Anterior cingulate cortex (tissue), 58 donors: Measurements from ENCODE around the gene TRAPPC8.
"Not testable (repeated sequence)": the region's sequence is repeated elsewhere in the genome, so short reads cannot be mapped to it uniquely, and the experiment has no call there.

Experiments used
- DNase-seq, 58 donors: peaks; one replicate each; lab custom pipeline; 2025; lab: John Stamatoyannopoulos, UW

The TRAPPC8 gene

GRCh38 chr18:31877900-31878299, 65.0 kb downstream of the TRAPPC8 start:
- no peak for DNase-seq

- DNase-seq, result no peak
Observed at GRCh38 chr18:31876707-31877106, 66.2 kb downstream of the TRAPPC8 start.

DNA sequence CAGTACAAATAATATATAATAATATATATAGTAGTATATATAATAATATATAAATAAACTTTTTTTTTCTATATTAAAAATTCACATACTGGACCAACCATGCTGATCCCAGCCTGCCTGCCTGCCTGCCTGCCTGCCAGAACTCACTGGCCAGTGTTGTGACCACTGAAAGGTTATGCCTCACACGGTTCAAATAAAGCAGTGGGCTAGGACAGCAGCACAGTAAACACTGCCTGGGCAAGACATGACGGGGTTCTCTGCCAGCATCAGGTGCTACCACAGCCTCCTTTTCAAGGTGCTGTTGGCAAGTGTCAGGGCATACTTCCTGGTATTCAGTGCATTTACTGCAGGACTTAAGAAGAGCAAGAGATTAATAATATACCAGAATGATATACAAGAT, 67.6 kb downstream of the TRAPPC8 start:
- DNase-seq, result no peak

- DNase-seq, result no peak
Observed at GRCh38 chr18:31863103-31863502, 79.8 kb downstream of the TRAPPC8 start.

- no peak for DNase-seq
Observed at GRCh38 chr18:31860488-31860887, 82.4 kb downstream of the TRAPPC8 start.

- no peak for DNase-seq
Observed at GRCh38 chr18:31857526-31858106, 85.3 kb downstream of the TRAPPC8 start.

GRCh38 chr18:31850844-31851243, 92.1 kb downstream of the TRAPPC8 start:
- DNase-seq, result no peak

DNA sequence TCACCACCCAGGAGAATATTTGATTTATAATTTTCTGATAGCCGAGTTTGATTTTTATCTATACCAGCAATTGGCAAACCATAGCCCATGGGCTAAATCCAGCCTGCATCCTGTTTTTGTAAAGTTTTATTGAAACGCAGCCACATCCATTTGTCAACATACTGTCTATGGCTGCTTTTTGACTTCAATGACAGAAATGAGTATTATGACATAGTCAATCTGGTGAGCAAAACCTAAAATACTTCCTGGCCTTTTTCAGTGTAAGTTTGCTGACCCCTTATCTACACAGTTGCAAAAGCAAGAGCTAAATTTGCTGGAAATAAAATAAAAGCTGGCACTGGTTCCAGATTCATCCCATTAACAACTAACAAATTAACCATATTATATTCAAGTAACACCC, 102.4 kb downstream of the TRAPPC8 start:
- DNase-seq, result no peak

GRCh38 chr18:31837879-31838278, 105.0 kb downstream of the TRAPPC8 start:
- no peak for DNase-seq

DNA sequence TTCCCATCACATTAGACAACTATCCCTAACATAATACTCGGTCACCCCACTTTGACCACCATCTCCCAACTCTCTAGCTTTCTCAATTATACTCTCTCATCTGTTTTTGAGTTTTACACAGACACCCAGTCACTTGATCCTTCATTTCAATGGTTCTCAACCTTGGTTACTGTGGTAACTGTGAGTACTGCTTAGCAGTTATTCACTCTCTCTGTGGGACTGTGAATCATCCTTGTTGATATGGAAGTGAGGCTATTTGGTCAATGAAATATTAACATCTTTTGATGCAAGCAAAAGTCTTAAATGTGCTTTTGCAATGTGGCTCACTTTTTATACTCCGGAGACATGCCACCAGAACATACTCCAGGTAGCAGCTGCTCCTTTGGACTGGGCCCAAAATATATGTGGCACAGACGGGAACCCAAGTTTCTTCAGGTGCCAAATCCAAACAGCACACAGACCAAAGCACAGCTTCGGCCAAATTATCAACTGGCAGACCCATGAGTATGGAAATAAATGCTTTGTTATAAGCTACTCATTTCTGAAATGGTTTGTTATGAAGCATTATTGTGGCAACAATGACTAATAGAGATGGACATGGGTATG, 107.3 kb downstream of the TRAPPC8 start:
- no peak for DNase-seq

DNA sequence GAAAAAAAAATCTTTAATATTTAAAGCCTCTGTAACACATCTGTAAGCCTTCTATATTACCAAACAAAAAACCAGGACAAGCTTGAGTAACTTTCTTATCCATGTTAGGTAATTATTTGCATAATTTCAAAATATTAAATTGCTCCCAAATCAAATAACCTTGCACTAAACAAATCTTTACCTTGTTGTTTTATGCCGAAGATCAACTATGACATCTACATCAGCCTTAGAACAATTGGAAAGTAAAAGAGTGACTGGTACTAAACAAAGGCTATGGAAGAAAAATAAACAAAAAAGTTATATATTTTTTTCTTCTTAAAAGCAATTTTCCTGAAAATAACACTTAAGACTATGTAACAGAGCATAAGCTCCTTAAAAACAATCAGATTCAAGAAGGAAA, 111.0 kb downstream of the TRAPPC8 start:
- no peak for DNase-seq

GRCh38 chr18:31830686-31831085, 112.2 kb downstream of the TRAPPC8 start:
- no peak for DNase-seq

GRCh38 chr18:31828613-31829012, 114.3 kb downstream of the TRAPPC8 start:
- no peak for DNase-seq

DNA sequence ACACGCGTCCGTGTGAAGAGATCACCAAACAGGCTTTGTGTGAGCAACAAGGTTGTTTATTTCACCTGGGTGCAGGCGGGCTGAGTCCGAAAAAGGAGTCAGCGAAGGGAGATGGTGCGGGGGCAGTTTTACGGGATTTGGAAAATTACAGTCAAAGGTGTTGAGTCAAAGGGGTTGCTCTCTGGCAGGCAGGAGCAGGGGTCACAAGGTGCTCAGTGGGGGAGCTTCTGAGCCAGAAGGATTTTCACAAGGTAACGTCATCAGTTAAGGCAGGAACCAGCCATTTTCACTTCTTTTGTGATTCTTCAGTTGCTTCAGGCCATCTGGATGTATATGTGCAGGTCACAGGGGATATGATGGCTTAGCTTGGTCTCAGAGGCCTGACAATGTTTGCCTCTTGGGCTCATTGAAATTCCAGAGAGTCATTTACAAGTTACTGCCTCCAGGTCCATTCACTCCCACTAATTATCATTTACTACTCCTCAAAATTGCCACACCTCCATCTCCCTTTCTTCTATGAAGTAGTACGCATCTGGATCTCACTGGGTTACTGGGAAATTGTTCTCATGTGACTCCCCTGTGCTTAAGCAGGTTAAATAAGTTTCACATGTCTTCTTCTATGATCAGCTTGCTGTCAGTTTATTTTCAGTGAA, 116.1 kb downstream of the TRAPPC8 start:
- not testable (repeated sequence) for DNase-seq

- DNase-seq, result no peak
Observed at GRCh38 chr18:31825772-31826171, 117.2 kb downstream of the TRAPPC8 start.

DNA sequence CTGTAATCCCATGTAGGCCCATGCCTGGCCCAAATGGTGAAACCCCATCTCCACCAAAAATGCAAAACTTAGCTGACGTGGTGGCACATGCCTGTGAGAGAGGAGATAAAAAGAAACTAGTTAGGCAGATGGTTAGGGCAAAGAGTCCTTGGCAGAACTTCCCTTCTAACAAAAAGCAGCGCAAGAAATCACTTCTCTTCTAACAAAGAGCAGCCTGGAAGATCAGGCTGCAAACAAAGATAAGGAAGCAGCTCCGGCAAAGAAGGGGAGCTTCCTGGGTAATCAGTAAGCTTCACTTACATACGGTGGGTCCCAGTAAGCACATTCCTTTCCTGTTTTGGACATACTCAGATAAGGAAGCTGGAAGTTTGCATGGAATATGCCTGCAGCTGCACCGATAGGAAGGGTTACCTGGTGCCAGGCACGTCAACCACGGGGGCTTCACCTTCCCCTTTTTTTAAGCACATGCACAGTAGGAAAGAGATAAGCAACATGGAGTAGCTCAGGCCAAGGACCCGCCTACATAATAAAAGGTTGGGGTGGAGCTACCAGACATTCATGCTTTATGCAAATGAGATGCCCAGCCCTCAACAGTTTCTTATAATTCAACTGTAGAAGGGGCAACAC, 121.3 kb downstream of the TRAPPC8 start:
- no peak for DNase-seq

- DNase-seq, result no peak
Observed at GRCh38 chr18:31819925-31820229, 123.1 kb downstream of the TRAPPC8 start.

GRCh38 chr18:31819106-31819924, 123.6 kb downstream of the TRAPPC8 start:
- DNase-seq, result peak in 2 of 58 donors; percentile 9 to 30

DNA sequence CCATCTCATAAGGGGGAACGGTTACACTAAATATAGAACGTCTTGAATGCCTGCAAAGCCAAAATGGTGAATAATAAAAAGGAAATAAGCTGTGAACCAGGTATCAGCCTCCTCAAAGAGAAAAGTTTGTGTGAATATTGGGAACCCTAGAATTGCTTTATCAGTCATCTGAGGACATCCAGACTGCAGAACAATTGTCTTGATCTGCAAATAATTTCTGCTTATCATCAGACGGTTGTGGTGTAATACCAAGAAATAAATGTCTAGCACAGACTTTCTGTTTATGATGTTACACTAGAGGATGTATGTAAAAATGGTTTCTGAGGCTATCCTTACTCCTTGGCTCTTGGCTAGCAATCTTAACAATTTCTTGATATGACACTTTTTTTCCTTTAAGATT, 128.8 kb downstream of the TRAPPC8 start:
- DNase-seq, result no peak

GRCh38 chr18:31810336-31811130, 132.4 kb downstream of the TRAPPC8 start:
- not testable (repeated sequence) for DNase-seq
